Activated T-helper 2 cell treated with anti-CD3 and anti-CD28 coated beads, Interferon-gamma antibody, Interleukin-2, Interleukin-4, amounts not matched to agents 10 μg/mL and 5 μg/mL and 100 μg/mL, durations not matched to agents 14 hours and 24 hours and 36 hours (primary cell): ENCODE measurements around the gene BRME1. TPM values are rescaled to one million over a fixed set of nuclear protein-coding genes. Genes with fewer than 3 reads are reported as not detected.

Experiments used
- DNase-seq: peaks from one replicate; pipeline ENCODE4 v3.0.0; 2021; ENCODE audit warnings: low spot score
- H3K27ac Mint-ChIP-seq: one replicate; pipeline ENCODE4 v1.8.0; 2021; ENCODE audit warnings: mixed read lengths
- H3K27me3 Mint-ChIP-seq: one replicate; pipeline ENCODE4 v1.8.0; 2021; ENCODE audit warnings: low read depth, mixed read lengths
- H3K36me3 Mint-ChIP-seq: one replicate; pipeline ENCODE4 v1.8.0; 2021; ENCODE audit warnings: low read depth, mixed read lengths
- H3K4me1 Mint-ChIP-seq: one replicate; pipeline ENCODE4 v1.8.0; 2021; ENCODE audit warnings: low read depth, mixed read lengths
- H3K4me3 Mint-ChIP-seq: one replicate; pipeline ENCODE4 v1.8.0; 2021; ENCODE audit warnings: low read depth, mild to moderate bottlenecking, moderate library complexity, mixed read lengths
- H3K9me3 Mint-ChIP-seq: one replicate; pipeline ENCODE4 v1.8.0; 2021; ENCODE audit warnings: mixed read lengths
- intact Hi-C: fragments of 100-400 bp; cut with micrococcal nuclease; formaldehyde crosslinking; loops from one replicate; pipeline ENCODE4 v1.15.1; 2023
- total RNA-seq: library from RNA; stranded (reverse); gene quantifications from 2 replicates; pipeline ENCODE4 v1.2.3, GENCODE V29; 2022

BRME1 gene
- total RNA-seq, 1 donor from 2014 or later = 15.3 TPM

DNA sequence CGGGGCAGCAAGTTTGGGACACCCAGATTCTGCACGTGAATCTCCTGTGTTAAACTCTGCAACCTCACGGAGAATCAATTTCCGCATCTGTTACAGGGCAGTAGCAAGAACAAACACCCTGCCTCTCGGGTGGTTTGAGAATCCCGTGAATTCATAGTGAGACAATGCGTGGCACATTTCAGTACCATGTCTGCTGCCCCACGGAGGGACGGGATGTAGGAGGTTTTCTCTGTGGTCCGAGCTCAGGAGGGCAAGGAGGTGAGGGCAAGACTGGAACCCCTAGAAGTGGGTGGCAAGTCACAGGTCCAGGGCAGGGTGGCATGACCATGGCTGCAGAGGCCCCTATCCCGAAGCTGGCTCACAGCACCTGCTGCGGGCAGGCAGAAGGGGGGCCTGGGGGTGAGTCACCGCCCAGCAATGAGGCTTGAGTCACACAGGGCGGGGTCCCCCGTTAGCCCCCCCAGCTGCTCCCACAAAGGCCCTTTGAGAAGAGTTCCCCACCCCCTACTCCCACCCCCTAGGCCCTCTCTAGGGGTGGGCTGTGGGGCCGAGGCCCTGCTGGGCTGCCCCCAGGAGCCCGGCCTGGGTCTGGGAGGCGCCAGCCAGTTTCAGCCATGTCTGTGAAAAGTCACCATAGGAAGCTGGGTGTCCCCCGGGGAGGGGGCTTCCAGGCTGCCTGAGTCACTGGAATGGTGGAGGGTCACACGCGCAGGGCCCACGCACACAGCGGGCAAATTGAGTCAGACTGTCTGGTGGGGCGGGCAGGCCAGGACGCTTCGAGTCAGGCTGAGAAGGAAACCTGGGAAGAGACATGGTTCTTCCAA is 54.8 kb downstream of the BRME1 start:
- Mint-ChIP-seq H3K4me1 (peaks cover 27% of the 10 kb centered on the region), H3K36me3 (no peaks in the 10 kb centered on the region), H3K27me3 (no peaks in the 10 kb centered on the region), H3K27ac (peak overlapping the region; percentile 83), H3K9me3 (no peaks in the 10 kb centered on the region), H3K4me3 (peak overlapping the region; percentile 66)
- no peak for DNase-seq
- intact Hi-C loops = loop anchor here (1.0 kb wide), 1 partner anchor 10 kb away; no protein-coding TSS in a partner anchor

DNA sequence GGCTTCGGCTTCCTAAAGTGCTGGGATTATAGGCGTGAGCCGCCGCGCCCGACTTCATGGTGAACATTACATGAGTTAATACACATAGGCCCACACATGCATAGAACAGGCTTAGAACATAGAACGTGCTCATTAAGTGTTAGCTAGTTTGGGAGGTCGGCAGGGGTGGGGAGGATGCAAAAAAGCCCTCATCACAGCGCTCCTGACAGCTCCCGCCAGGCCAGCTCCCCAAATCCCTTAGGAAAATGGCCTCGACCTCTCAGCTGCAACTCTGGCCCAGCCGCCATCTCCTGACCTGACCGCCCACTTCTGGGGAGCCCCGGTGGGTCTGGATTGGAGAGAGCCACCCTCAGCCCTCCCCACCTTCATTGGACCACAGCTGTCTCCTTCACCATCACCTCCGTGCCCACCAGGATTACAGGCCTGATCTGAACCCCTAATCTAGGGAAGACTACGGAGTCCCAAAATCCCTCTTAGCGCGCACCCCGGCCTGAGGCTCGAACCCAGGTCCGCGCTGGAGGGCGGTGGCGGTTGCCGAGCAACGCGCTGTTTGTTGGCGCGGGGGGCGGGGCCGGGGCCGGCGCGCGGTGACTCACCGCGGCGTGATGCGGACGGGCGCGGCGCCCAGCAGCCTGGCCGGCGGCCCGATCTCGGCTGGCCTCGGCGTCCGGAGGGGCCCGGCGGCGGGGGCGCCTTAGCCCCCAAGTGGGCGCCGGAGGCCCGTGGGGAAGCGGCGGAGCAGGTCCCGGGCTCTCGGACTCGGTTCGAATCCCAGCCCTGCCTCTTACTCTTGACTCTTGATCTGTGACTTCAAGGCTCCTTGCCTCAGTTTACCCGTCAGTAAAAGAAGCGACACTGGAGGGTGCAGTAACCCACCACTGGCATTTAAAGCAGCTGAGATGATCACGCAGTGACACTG is 55.7 kb downstream of the BRME1 start:
- DNase-seq = peak; percentile 64
- peaks cover 32% of the 10 kb centered on the region for H3K4me1 Mint-ChIP-seq
- peak overlapping the region; percentile 83 for H3K27ac Mint-ChIP-seq
- intact Hi-C loops = loop anchor here (1.0 kb wide), 1 partner anchor 11 kb away; no protein-coding TSS in a partner anchor
- no peaks in the 10 kb centered on the region for H3K9me3 Mint-ChIP-seq
- peak overlapping the region; percentile 66 for H3K4me3 Mint-ChIP-seq
- H3K27me3 Mint-ChIP-seq = no peaks in the 10 kb centered on the region
- no peaks in the 10 kb centered on the region for H3K36me3 Mint-ChIP-seq

DNA sequence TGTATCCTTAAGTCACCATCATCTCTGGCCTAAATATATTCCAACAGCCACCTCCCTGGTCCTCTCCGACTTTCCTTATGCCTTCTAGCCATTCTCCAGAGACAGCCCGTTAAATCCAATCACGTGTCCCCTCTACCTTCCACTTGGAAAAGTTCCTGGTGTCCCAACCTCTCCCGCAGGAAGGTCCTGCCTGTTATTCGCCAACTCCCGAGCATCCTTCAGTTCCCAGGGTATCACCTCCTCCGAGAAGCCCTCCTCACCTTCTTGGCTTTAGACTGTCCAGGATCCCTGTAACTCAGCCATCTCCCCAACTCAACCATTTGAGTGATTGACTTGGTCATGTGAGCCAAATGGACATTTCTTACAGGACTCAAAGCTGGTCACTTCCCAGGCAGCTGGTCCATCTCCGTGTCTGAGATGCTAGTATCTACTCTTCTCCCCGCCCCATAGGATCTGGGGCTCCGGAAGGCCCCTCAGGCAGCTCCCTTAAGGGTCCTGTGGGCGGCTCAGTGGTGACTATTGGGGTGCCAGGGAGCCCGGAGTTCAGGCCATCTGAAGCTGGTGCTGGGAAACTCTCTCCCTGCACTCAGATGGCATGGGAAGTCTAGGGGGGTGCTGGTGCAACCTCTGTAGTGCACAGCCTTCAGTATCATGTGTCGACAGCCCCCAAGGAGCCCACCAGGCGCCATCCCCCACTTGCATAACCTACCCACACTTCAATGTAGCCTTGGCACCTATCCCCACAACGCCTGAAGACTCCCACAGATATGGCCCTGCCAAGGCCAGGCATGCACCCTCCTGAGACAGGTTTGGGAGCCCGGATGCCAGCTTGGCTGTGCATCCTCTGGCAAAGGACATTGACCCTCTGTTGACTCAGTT is 56.9 kb downstream of the BRME1 start:
- no peaks in the 10 kb centered on the region for H3K27me3 Mint-ChIP-seq
- DNase-seq = no peak
- peaks cover 42% of the 10 kb centered on the region for H3K4me1 Mint-ChIP-seq
- intact Hi-C loops = no loop called here
- H3K27ac Mint-ChIP-seq = peak overlapping the region; percentile 47
- H3K4me3 Mint-ChIP-seq = no peak overlapping the region
- H3K36me3 Mint-ChIP-seq = no peaks in the 10 kb centered on the region
- H3K9me3 Mint-ChIP-seq = no peaks in the 10 kb centered on the region

DNA sequence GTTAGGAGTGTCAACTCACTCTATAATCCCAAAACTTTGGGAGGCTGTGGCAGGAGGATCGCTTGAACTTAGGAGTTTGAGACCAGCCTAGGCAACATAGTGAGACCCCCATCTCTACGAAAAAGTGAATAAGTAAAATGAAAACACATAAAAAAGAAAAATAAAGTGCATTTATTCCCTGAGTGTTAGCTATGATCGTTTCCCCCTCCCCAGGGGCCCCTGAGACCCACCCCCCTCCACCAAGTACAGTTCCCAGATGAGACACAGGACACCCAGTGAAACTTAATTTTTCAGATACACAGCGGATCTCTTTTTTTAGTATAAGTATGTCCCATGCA is 57.6 kb downstream of the BRME1 start:
- Mint-ChIP-seq H3K27me3 (no peaks in the 10 kb centered on the region), H3K36me3 (no peaks in the 10 kb centered on the region), H3K9me3 (no peaks in the 10 kb centered on the region), H3K4me3 (no peak overlapping the region), H3K27ac (peak overlapping the region; percentile 55), H3K4me1 (peaks cover 44% of the 10 kb centered on the region)
- DNase-seq = no peak
- intact Hi-C loops = no loop called here

DNA sequence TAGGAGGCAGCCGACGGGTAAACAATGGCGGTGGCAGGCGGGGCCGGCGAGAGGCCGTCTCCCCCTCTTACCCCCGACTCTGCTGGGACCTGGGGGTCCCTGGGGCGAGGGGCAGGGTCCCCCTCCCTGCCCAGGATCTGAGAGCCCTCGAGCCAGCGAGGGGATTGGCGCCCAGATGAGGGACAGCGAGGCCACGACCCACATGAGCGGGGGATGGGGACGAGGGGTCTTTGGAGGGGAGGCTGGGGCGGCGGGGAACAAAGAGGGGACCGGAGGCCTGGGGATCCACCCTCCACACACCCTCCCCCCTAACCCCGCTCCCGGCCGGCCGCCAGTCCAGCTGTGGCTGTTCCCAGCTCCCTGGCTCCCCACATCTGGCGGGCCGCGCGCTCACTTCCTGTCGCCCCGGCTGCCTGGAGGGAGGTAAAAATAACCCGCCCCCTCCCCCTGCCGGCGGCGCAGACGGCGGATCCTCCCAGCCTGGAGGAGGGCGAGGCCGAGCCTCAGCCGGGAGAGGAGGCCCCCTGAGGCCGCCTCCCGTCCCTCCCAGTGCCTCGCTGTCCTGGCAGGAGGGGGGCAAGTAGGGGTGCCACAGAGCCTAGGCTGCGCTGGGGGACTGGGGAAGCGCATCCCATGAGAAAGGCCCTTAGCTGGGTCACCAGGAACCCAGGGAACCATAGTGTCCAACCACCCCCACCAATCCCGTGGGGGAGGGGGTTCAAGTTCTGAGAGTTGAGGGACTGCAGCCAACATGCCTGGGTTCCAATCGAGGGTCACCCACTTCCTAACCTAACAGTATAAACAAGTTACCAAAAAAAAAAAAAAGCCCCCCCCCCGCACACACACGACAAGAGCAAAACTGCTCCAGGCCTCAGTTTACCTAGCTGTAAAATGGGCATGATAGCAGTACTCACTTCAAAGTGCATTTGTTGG is 58.2 kb downstream of the BRME1 start:
- H3K27ac Mint-ChIP-seq = peak overlapping the region; percentile 99
- H3K36me3 Mint-ChIP-seq = no peaks in the 10 kb centered on the region
- no peaks in the 10 kb centered on the region for H3K27me3 Mint-ChIP-seq
- no peaks in the 10 kb centered on the region for H3K9me3 Mint-ChIP-seq
- DNase-seq = peak; percentile 75
- peak overlapping the region; percentile 75 for H3K4me3 Mint-ChIP-seq
- H3K4me1 Mint-ChIP-seq = peaks cover 44% of the 10 kb centered on the region
- intact Hi-C loops = loop anchor here (1.0 to 2.0 kb wide), 3 partner anchors 8 to 15 kb away; no protein-coding TSS in a partner anchor

DNA sequence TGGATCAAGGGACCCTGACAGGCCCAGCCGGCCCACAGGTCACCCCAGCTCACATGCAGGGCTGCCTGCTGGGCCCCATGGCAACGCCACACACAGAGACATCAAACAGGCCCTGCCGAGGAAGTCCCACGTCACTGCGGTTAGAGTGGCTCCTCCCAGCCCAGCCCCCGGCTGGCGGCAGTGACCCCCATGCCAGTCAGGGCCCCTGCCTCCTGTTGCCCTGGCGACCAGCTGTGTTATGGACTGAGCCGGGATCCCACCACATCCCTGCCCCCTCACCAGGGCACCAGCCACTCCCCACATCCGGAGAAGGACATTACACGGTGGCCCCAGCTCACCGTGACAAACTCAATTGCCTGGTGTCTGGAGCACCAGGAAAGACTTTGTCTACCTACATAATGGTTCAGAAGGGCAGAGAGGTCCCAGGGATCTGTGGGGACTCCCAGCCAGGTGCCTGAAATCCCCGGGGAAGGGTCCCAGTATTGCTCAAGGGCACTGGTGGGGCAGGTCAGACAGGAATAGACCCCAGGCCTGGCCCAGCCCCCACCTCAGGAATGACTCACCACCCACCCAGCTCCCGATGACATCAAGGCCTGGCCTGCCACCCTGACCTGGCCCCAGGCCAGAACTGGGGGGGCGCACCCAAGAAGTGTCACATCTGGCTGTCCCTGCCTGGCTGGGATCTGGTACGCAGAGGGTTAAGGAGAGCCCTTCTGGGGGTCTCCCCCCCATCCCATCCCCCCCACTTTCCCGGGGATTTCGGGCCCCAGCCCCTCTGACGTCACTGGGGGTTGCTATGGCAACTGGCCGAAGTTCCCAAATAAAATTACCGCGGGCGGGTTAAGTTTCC is 59.1 kb downstream of the BRME1 start:
- intact Hi-C loops = loop anchor here (1.0 to 2.0 kb wide), 3 partner anchors 7 to 16 kb away; no protein-coding TSS in a partner anchor
- H3K4me1 Mint-ChIP-seq = peaks cover 44% of the 10 kb centered on the region
- H3K27me3 Mint-ChIP-seq = no peaks in the 10 kb centered on the region

DNA sequence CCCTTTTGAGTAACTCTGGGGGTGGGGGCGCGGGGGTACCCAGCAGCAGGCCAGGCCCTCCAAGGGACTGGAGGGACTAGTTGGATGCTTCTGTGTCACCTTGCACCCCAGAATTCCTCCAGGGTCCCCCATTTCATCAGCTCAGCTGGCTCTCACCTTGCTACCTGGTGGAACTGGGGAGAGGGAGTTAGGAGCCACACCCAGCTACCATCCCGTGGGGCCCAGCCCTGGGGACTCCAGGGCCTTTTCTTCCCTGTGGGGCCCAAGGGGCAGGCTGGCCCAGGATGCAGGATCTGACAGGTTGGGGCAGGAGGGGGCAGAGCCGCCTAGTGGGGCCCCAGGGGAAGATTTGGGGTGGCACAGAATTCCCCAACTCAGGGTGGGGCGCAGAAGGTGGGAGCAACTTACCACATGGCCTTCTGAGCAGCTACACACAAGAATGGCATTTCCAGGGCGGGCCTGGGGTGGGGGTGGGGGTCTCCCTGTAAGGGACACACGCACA is 61.7 kb downstream of the BRME1 start:
- H3K36me3 Mint-ChIP-seq = peaks cover 25% of the 10 kb centered on the region
- peak overlapping the region; percentile 92 for H3K27ac Mint-ChIP-seq
- H3K4me3 Mint-ChIP-seq = peak overlapping the region; percentile 70
- H3K9me3 Mint-ChIP-seq = no peaks in the 10 kb centered on the region
- intact Hi-C loops = no loop called here
- DNase-seq = no peak
- H3K4me1 Mint-ChIP-seq = peaks cover 35% of the 10 kb centered on the region
- H3K27me3 Mint-ChIP-seq = no peaks in the 10 kb centered on the region

More for the DNA sequence above, 59.1 kb downstream of the BRME1 start:
- peak overlapping the region; percentile 99 for H3K27ac Mint-ChIP-seq
- H3K36me3 Mint-ChIP-seq = peaks cover 4% of the 10 kb centered on the region
- H3K4me3 Mint-ChIP-seq = peak overlapping the region; percentile 75
- peak; percentile 96 for DNase-seq
- no peaks in the 10 kb centered on the region for H3K9me3 Mint-ChIP-seq

DNA sequence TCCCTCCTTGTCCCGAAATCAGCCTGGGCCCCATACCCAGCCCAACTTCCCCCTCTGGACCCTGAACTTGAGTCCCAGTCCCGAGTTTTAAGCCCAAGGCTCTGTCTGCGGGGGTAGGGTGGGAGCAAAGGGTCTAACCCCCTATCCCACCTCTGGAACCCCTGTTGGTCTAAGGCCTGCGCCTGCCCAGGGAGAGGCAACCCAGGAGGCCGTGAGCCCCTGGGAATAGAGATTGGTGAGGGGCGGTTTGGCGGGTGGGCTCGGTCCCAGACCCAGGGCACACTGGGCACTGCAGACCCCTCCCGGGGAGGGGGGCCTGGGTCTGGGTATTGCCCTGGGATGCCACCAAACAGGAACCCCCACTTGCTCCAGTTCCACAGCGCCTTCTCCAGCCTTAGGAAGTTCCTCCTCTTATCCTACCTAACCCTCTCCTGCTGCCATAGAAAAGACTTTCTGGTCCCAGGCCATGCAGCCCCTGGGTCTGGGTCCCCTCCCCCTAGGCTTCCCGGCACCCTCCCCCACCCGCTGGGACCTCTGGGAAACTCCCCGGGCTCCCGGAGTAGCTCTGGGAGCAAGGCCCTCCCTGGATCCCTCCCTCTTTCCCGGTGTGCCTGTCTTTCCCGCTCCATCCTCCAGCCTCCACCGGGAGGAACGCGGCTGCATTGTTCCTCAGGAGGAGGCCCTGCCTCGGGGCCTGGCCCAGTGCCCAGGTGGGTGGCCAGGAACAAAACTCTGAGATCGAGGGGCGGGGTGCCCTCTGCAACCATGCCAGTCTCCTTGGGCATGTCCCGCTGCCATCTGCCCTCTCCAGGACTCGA is 62.6 kb downstream of the BRME1 start:
- Mint-ChIP-seq H3K9me3 (no peaks in the 10 kb centered on the region), H3K4me3 (peak overlapping the region; percentile 92), H3K36me3 (peaks cover 33% of the 10 kb centered on the region), H3K27ac (peak overlapping the region; percentile 98), H3K27me3 (no peaks in the 10 kb centered on the region), H3K4me1 (peaks cover 36% of the 10 kb centered on the region)
- no peak for DNase-seq
- intact Hi-C loops = no loop called here

DNA sequence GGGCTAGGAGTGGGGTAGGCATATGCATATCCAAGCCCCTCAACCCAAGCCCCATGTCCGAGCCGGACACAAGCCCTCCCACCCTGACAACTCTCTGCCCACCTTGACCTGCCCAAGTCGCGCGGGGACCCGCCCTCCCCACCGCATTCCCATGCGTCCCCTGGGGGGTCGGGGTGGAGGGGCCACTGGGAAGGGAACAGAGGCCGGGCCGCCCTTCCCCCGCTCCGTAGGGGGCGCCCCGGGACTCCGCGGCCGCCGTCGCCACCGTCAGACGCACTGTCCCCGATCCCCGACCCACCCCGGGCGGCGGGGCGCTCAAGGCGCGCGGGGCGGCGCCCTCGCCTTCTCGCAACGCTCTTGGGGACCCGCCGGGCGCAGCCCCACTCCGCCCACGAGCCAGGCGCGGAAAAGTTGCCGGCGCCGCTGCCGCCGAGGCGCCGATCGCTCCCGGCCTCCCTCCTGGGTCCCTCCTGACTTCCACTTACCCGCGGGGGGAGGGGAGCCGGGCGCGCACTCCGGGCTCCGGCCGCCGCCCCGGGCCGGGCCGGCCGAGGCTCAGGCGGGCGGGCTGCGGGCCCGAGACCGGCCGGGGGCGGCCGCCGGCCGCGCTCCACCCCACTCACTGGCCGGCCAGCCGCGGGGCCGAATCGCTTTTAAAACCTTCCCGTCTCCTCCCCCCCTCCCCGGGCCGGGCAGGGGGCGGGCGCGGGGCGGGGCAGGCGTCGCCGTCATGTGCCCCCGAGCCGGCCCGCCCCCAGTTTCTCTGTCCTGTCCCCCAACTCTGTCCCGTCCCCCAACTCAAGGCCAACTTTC is 63.4 kb downstream of the BRME1 start:
- intact Hi-C loops = no loop called here
- H3K36me3 Mint-ChIP-seq = peaks cover 36% of the 10 kb centered on the region
- no peaks in the 10 kb centered on the region for H3K9me3 Mint-ChIP-seq
- H3K4me3 Mint-ChIP-seq = peak overlapping the region; percentile 92
- peak overlapping the region; percentile 98 for H3K27ac Mint-ChIP-seq
- no peaks in the 10 kb centered on the region for H3K27me3 Mint-ChIP-seq
- DNase-seq = peak; percentile 64
- H3K4me1 Mint-ChIP-seq = peaks cover 38% of the 10 kb centered on the region

DNA sequence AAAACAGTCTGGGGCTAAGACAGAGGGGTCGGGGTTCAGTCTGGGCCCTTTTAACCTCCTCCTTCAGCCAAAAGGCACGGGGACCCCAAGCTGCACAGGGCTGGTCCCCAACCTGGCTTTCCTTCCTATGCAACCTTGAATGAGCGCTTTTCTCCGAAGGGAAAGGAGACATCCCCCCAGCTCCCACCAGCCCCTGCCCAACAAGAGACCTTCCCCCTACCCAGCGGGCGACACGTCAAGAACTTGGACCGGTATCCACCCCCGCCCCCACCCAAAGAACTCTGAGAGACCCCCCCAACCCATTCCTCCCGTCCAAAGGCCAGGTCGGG is 64.0 kb downstream of the BRME1 start:
- H3K36me3 Mint-ChIP-seq = peaks cover 40% of the 10 kb centered on the region
- intact Hi-C loops = no loop called here
- H3K4me1 Mint-ChIP-seq = peaks cover 41% of the 10 kb centered on the region
- H3K27me3 Mint-ChIP-seq = no peaks in the 10 kb centered on the region
- H3K4me3 Mint-ChIP-seq = peak overlapping the region; percentile 92
- H3K27ac Mint-ChIP-seq = peak overlapping the region; percentile 90
- no peaks in the 10 kb centered on the region for H3K9me3 Mint-ChIP-seq
- no peak for DNase-seq
